SK-N-SH treated with all-trans-retinoic acid at 6 μM for 48 hours (cell line): ENCODE results near the gene ZNF385B.

Experiments used
- ATAC-seq: fragments of 200-7000 bp; cut with Tn5 transposase; 3 replicates; pipeline ENCODE4 v1.9.1; 2020; ENCODE audit warnings: mild to moderate bottlenecking, moderate library complexity
- ARNTL ChIP-seq: fragments of 450-650 bp; formaldehyde crosslinking; IDR thresholded peaks from 2 replicates; pipeline ENCODE4 v1.5.0; 2020; ENCODE audit warnings: low read depth, mild to moderate bottlenecking, moderate library complexity, borderline replicate concordance
- BACH2 ChIP-seq: fragments of 250-450 bp; sonication (Bioruptor Pico); IDR thresholded peaks from 2 replicates; pipeline ENCODE4 v1.9.0; 2021; ENCODE audit warnings: mild to moderate bottlenecking, borderline replicate concordance
- CSDC2 ChIP-seq: fragments of 250-450 bp; sonication (Bioruptor Pico); IDR thresholded peaks from 2 replicates; pipeline ENCODE4 v1.5.0; 2020; ENCODE audit warnings: mild to moderate bottlenecking, moderate library complexity
- GLIS3 ChIP-seq: fragments of 250-450 bp; sonication (Bioruptor Pico); IDR thresholded peaks from 2 replicates; pipeline ENCODE4 v1.5.0; 2020; ENCODE audit warnings: mild to moderate bottlenecking, moderate library complexity
- ISL1 ChIP-seq: fragments of 250-450 bp; sonication (Bioruptor Pico); IDR thresholded peaks from 2 replicates; pipeline ENCODE4 v2.1.2; 2022; ENCODE audit warnings: mild to moderate bottlenecking, moderate library complexity
- OSR1 ChIP-seq: fragments of 250-450 bp; sonication (Bioruptor Pico); IDR thresholded peaks from 2 replicates; pipeline ENCODE4 v1.8.0; 2022; ENCODE audit warnings: moderate library complexity, mild to moderate bottlenecking, inconsistent platforms
- RARB ChIP-seq: fragments of 250-450 bp; sonication (Bioruptor Pico); IDR thresholded peaks from 2 replicates; pipeline ENCODE4 v1.8.0; 2021; ENCODE audit warnings: mild to moderate bottlenecking, moderate library complexity
- TCF4 ChIP-seq: fragments of 250-450 bp; sonication (Bioruptor Pico); IDR thresholded peaks from 2 replicates; pipeline ENCODE4 v1.8.0; 2021; ENCODE audit warnings: mild to moderate bottlenecking, moderate library complexity, borderline replicate concordance
- TOX ChIP-seq: fragments of 250-450 bp; sonication (Bioruptor Pico); IDR thresholded peaks from 2 replicates; pipeline ENCODE4 v1.8.0; 2021; ENCODE audit warnings: mild to moderate bottlenecking, moderate library complexity, borderline replicate concordance
- TSHZ2 ChIP-seq: fragments of 250-450 bp; sonication (Bioruptor Pico); IDR thresholded peaks from 2 replicates; pipeline ENCODE4 v1.5.0; 2020; ENCODE audit warnings: mild to moderate bottlenecking, moderate library complexity
- ZC3H10 ChIP-seq: fragments of 250-450 bp; sonication (Bioruptor Pico); IDR thresholded peaks from 2 replicates; pipeline ENCODE4 v1.5.1; 2021; ENCODE audit warnings: mild to moderate bottlenecking, moderate library complexity
- ZFP3 ChIP-seq: fragments of 250-450 bp; sonication (Bioruptor Pico); IDR thresholded peaks from 2 replicates; pipeline ENCODE4 v1.5.0; 2020; ENCODE audit warnings: mild to moderate bottlenecking, moderate library complexity
- ZFP30 ChIP-seq: fragments of 450-650 bp; formaldehyde crosslinking; IDR thresholded peaks from 2 replicates; pipeline ENCODE4 v1.5.0; 2022; ENCODE audit warnings: mild to moderate bottlenecking, moderate library complexity
- ZNF565 ChIP-seq: fragments of 450-650 bp; formaldehyde crosslinking; conservative IDR thresholded peaks from 2 replicates; pipeline ENCODE4 v1.5.0; 2020; ENCODE audit warnings: low read depth, mild to moderate bottlenecking, moderate library complexity
- ZNF70 ChIP-seq: fragments of 450-650 bp; formaldehyde crosslinking; IDR thresholded peaks from 2 replicates; pipeline ENCODE4 v1.5.0; 2020; ENCODE audit warnings: mild to moderate bottlenecking, moderate library complexity
- ZNF8 ChIP-seq: fragments of 450-650 bp; formaldehyde crosslinking; IDR thresholded peaks from 2 replicates; pipeline ENCODE4 v1.5.0; 2020; ENCODE audit warnings: mild to moderate bottlenecking, moderate library complexity
- TF ChIP-seq, protein P1 (sequence below): fragments of 250-450 bp; sonication (Bioruptor Pico); IDR thresholded peaks from 2 replicates; pipeline ENCODE4 v1.8.0; 2020; ENCODE audit warnings: mild to moderate bottlenecking, moderate library complexity, borderline replicate concordance
- TF ChIP-seq, protein P2 (sequence below): fragments of 250-450 bp; sonication (Bioruptor Pico); IDR thresholded peaks from 2 replicates; pipeline ENCODE4 v1.5.1; 2020; ENCODE audit warnings: low read depth, mild to moderate bottlenecking, moderate library complexity
- TF ChIP-seq, protein P3 (sequence below): fragments of 250-450 bp; sonication (Bioruptor Pico); IDR thresholded peaks from 2 replicates; pipeline ENCODE4 v1.5.1; 2021; ENCODE audit warnings: mild to moderate bottlenecking, moderate library complexity

Gene ZNF385B

DNA sequence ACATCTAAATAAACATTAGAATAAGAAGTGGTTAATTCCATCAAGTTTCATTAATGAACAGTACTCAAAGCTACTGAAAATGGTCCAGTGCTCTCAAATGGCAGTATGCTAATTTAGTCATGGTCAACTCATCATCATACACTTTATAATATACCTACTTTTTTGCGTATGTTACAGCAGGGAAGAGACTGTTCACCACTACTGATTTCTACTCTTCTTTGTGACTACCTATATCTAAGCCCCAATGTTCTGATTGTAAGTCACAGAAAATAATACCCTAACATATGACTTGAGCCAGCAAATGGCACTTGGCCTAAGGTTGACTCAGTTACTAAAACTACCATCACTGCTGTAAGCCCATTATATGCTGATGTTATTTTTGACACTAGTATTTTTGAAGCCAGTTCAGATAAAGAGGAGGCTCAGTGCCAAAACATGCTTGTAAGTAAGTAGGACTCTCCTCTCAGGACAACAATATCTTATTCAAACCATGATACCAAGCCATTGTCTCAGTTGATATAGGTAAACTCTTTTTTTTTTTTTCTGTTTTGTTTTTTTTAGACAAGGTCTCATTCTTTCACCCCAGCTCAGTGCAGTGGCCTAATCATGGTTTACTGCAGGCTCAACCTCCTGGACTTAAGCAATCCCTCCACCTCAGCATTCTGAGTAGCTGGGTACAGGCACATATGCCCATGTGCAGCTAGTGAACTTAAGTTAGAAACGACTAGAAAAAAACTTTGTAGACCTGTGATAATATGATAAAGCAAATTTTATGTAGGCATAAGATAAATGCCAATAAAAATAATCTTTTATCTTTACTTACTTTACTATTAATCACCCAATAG, 266.9 kb downstream of the ZNF385B start:
- no peak for TF ChIP-seq ZFP3 (CRISPR knock-in tag)
- TF ChIP-seq TSHZ2 (CRISPR knock-in tag) = no peak
- no peak for TF ChIP-seq RARB (CRISPR knock-in tag)
- no peak for TF ChIP-seq ZC3H10 (CRISPR knock-in tag)
- no peak for TF ChIP-seq GLIS3 (CRISPR knock-in tag)
- TF ChIP-seq ARNTL = no peak
- no peak for TF ChIP-seq ZNF565 (CRISPR knock-in tag)
- no peak for TF ChIP-seq CSDC2
- no peak for TF ChIP-seq ISL1
- ATAC-seq = no peak

- TF ChIP-seq ZFP30 (CRISPR knock-in tag) (no peak), ZFP3 (CRISPR knock-in tag) (no peak), ARNTL (no peak), GLIS3 (CRISPR knock-in tag) (no peak), ZNF70 (CRISPR knock-in tag) (no peak), ZNF8 (CRISPR knock-in tag) (no peak), TSHZ2 (CRISPR knock-in tag) (no peak)
- ATAC-seq = no peak
Measured at GRCh38 chr2:179593323-179593722, 268.1 kb downstream of the ZNF385B start.

DNA sequence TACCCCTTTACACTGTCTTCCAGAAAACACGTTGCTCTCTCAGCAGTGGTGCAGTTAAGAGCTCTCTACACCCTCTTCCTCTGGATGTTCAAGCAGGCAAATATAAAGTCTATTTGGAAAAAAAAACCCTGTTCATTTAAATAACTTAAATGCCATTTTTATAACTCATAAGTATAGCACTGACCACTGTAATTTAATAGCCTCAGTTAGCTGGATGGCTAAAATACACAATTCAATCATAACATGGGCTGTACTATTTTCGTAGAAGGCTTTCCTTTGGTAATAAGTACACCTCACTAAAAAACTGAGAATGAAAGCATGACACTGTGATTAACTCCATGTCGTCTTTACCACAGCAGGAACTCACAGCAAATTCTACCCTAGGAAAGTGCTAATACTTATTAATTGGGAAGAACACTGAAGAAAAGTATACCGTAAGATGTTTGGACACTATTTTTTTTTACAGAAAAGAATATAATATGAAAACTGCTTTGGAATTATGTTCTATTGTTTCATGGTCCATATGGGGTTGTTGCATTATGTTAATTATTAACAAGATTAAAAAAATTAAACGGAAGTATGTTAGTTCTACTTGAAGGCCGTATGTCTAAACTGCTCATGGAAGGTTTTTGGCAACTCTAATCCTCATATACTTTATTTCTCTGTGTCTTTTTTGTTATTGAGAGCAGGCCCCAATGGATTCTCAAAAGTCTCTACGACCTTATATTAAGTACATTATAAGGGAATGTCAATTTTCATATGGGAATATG, 269.1 kb downstream of the ZNF385B start:
- ATAC-seq = peak; percentile 94
- no peak for TF ChIP-seq TCF4 (CRISPR knock-in tag)
- no peak for TF ChIP-seq BACH2 (CRISPR knock-in tag)
- TF ChIP-seq TSHZ2 (CRISPR knock-in tag) = no peak
- TF ChIP-seq RARB (CRISPR knock-in tag) = no peak
- TF ChIP-seq OSR1 (CRISPR knock-in tag) = no peak
- TF ChIP-seq ZNF70 (CRISPR knock-in tag) = no peak

GRCh38 chr2:179591690-179592089, 269.7 kb downstream of the ZNF385B start:
- ATAC-seq = peak; percentile 40
- no peak for TF ChIP-seq CSDC2
- no peak for TF ChIP-seq ARNTL
- TF ChIP-seq, protein P1, sequence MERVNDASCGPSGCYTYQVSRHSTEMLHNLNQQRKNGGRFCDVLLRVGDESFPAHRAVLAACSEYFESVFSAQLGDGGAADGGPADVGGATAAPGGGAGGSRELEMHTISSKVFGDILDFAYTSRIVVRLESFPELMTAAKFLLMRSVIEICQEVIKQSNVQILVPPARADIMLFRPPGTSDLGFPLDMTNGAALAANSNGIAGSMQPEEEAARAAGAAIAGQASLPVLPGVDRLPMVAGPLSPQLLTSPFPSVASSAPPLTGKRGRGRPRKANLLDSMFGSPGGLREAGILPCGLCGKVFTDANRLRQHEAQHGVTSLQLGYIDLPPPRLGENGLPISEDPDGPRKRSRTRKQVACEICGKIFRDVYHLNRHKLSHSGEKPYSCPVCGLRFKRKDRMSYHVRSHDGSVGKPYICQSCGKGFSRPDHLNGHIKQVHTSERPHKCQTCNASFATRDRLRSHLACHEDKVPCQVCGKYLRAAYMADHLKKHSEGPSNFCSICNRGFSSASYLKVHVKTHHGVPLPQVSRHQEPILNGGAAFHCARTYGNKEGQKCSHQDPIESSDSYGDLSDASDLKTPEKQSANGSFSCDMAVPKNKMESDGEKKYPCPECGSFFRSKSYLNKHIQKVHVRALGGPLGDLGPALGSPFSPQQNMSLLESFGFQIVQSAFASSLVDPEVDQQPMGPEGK (CRISPR knock-in tag) = no peak
- TF ChIP-seq TOX = no peak
- TF ChIP-seq ZNF565 (CRISPR knock-in tag) = no peak
- TF ChIP-seq, protein P2, sequence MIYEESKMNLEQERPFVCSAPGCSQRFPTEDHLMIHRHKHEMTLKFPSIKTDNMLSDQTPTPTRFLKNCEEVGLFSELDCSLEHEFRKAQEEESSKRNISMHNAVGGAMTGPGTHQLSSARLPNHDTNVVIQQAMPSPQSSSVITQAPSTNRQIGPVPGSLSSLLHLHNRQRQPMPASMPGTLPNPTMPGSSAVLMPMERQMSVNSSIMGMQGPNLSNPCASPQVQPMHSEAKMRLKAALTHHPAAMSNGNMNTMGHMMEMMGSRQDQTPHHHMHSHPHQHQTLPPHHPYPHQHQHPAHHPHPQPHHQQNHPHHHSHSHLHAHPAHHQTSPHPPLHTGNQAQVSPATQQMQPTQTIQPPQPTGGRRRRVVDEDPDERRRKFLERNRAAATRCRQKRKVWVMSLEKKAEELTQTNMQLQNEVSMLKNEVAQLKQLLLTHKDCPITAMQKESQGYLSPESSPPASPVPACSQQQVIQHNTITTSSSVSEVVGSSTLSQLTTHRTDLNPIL (CRISPR knock-in tag) = no peak
- no peak for TF ChIP-seq ZFP3 (CRISPR knock-in tag)
- TF ChIP-seq ZFP30 (CRISPR knock-in tag) = no peak
- no peak for TF ChIP-seq OSR1 (CRISPR knock-in tag)
- no peak for TF ChIP-seq ZNF8 (CRISPR knock-in tag)
- TF ChIP-seq, protein P3, sequence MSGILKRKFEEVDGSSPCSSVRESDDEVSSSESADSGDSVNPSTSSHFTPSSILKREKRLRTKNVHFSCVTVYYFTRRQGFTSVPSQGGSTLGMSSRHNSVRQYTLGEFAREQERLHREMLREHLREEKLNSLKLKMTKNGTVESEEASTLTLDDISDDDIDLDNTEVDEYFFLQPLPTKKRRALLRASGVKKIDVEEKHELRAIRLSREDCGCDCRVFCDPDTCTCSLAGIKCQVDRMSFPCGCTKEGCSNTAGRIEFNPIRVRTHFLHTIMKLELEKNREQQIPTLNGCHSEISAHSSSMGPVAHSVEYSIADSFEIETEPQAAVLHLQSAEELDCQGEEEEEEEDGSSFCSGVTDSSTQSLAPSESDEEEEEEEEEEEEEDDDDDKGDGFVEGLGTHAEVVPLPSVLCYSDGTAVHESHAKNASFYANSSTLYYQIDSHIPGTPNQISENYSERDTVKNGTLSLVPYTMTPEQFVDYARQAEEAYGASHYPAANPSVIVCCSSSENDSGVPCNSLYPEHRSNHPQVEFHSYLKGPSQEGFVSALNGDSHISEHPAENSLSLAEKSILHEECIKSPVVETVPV (CRISPR knock-in tag) = no peak
